Inflammatory macrophage treated with lipopolysaccharide for 1 hour (primary cell): ENCODE measurements around the gene UBN2.

ENCODE experiments used
- DNase-seq, 2 donors: peaks; one replicate each; pipeline ENCODE4 v3.0.0-alpha.2; 2020 to 2022

UBN2 gene

DNA sequence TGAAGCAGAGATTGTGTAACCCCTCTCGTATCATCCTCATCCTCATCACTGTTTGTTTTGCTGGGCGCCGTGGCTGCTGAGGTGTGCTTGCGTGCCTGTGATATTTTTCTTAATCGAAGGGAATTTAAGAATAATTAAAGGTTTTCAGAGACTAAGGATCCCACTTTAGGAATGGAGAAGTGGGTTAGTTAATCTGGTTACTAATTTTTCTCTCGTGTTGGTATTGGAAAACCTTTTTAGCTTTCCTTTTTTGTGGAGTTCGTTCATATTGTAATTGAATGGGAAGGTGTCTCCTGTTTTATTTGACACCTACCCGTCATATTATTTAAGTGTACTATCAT, 1.3 kb downstream of the UBN2 start:
- no peak for DNase-seq

DNA sequence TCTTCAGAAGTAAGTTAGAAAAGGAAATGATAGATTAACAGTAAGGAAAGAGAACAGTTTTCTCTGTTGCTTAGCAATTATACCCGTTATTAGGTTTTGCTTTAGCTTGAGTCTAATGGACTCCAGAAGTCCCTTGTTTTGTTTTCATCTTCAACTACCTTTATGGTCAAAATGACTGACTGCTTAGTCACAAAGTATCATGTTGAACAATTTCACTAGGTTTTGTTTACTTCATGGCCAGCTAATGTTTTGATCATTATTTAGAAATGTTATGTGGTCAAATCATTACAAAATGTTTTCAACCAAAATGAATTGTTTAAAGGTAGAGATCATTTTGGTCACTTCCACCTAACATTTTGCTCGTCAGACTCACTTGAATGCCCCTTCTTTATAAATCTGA, 1.9 kb downstream of the UBN2 start:
- no peak for DNase-seq

GRCh38 chr7:139241258-139241657, 10.2 kb downstream of the UBN2 start:
- no peak for DNase-seq

DNA sequence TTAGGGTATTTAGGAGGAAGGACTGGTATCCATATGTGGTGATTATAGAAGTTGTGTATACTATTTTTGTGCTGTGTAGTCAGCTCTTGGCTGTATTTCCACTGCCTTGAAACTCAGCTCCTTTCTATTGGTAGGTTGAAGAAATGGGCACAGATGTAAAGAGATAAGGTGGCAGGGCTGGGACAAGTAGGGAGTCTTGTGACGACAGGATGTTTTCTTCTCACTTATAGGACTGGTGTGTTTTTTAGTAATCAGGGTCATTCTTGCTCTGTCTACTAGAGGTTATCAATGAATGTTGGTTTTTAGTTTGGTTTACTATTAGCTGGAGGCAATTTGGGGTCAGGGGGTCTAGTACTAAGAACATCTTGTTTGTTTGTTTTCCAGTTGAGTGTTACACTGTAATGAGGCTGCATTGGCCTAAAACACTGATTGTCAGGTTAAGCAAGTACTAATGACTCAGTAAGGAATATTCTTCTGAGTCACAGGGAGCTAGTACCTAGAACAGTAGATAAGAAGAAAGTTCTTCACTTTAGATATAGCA, 11.8 kb downstream of the UBN2 start:
- no peak for DNase-seq

DNA sequence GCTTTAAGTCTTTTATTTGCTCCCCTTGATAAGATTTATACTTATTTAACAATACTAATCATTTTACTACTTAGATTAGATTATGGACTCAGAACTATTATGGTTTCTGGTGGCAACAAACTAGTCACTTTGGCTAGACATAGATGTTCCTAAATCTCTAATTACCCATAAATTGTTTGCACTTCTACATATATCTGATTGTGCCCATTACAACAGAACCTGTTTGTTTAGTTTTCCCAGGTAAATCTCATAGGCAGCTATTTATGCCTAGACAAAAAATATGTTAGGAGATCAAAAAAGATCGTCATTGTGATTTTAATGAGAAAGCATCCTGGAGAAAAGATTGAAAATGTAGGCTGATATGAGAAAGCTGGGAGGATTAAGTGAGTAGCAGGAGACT, 14.4 kb downstream of the UBN2 start:
- no peak for DNase-seq

- DNase-seq, result no peak
Measured at GRCh38 chr7:139246494-139246893, 15.5 kb downstream of the UBN2 start.

DNA sequence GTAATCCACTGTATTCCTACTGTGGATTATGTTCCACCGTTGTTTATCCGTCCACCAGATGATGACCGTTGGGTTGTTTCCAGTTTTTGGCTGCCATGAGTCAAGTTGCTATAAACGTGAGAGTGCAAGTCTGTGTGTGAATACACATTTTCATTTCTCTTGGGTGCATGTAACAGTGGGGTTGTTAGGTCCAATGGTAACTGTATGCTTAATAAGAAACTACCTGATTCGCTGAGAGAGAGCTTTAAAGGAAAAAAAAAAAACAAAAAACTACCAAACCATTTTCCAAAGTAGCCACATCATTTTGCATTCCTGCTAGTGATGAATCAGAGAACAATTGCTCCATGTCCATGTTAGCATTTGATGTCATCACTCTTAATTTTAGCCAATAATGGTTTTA, 15.9 kb downstream of the UBN2 start:
- DNase-seq, result no peak

GRCh38 chr7:139249179-139249810, 18.3 kb downstream of the UBN2 start:
- DNase-seq, result no peak

DNA sequence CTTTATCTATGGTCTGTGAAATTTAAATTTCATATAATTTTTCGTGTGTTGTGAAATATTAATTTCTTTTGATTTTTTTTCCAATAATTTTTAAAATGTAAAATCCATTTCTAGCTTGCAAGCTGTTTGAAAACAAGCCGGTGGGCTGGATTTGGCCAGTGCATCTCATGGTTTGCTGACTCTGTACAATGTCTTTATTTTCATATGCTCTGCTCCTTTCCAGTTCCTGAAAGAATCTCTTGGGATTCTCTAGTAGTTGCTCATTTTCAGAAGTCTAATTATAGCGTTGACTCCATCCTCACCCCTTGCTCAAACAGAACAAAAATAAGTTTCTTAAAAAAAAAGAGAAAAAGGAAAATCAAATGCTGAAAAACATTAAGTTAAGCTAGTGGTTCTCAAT, 21.4 kb downstream of the UBN2 start:
- no peak for DNase-seq

GRCh38 chr7:139254281-139254680, 23.2 kb downstream of the UBN2 start:
- no peak for DNase-seq

GRCh38 chr7:139254728-139255127, 23.7 kb downstream of the UBN2 start:
- no peak for DNase-seq

- DNase-seq, result no peak
Measured at GRCh38 chr7:139255290-139255689, 24.3 kb downstream of the UBN2 start.

GRCh38 chr7:139259142-139259541, 28.1 kb downstream of the UBN2 start:
- DNase-seq, result peak; percentile 33 to 47

- DNase-seq, result no peak
Measured at GRCh38 chr7:139264220-139264619, 33.2 kb downstream of the UBN2 start.

DNA sequence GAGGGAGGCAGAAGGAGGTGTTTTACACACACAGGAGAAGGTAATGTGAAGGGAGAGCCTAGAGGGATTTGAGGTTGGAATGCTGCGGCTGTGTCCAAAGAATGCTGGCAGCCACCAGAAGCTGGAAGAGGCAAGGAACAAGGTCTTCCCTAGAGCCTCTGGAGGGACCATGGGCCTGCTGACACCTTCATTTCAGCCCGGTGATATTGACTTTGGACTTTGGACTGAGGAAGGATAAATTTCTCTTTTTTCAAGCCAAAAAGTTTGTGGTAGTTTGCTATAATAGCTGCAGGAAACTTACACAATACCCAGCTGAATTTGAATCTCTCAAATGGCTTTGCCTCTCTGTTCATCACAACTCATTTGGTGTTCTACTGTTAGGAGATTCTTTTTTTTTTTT, 34.6 kb downstream of the UBN2 start:
- no peak for DNase-seq

GRCh38 chr7:139271718-139272628, 40.9 kb downstream of the UBN2 start:
- DNase-seq, result no peak

GRCh38 chr7:139284252-139284896, 53.3 kb downstream of the UBN2 start:
- DNase-seq, result no peak

DNA sequence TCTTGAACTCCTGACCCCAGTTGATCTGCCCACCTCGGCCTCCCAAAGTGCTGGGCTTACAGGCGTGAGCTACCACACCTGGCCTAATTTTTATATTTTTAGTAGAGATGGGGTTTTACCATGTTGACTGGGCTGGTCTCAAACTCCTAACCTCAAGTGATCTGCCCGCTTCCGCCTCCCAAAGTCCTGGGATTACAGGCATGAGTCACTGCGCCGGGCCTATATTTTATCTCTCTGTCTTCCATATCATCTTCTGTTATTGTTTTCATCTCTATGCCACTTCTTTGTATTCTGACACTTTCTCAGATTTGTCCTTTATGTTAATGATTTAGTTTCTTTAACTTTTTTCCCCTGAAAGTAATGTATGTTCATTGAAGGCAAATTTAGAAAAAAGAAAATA, 55.1 kb downstream of the UBN2 start:
- no peak for DNase-seq

- DNase-seq, result no peak
Measured at GRCh38 chr7:139292821-139293220, 61.8 kb downstream of the UBN2 start.

GRCh38 chr7:139293534-139293933, 62.5 kb downstream of the UBN2 start:
- DNase-seq, result no peak

- DNase-seq, result no peak
Measured at GRCh38 chr7:139294241-139294640, 63.2 kb downstream of the UBN2 start.

DNA sequence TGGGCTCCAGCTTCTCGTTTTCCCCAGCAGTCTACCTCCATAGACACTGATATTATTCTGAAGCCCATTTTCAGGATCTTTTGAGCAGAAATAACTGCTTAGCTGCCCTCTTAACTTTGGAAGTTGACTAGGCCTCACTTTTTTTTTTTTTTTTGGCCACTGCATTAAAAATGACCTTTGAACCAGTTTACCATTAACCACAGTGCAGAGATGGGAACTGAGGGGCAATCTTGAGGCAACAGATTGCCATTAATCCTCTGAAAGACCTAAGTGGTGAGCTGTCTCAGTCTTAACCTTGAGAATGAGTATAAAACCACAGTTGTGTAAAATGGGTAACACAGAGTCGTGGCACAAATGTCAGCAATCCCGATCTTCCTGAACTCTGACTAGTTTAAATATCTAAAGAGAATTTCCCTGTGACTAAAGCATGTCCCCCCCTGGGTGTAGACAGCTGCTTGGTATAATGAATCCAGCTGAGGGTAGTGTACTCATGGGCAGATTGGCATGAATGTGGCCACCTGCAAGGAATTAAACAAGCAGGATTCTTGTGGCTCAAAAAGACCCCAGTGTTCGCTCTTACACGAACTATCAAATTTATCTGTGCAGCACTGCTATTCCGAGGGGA, 64.0 kb downstream of the UBN2 start:
- DNase-seq, result no peak

- no peak for DNase-seq
Measured at GRCh38 chr7:139297795-139298194, 66.8 kb downstream of the UBN2 start.
